IMR-90 (cell line): ENCODE results near the gene SCARB1. TPM values are rescaled to one million over a fixed set of nuclear protein-coding genes. Genes with fewer than 3 reads are reported as not detected.

Experiments used
- ATAC-seq: fragments of 200-7000 bp; cut with Tn5 transposase; 2 replicates; pipeline ENCODE4 v1.9.1; 2020; ENCODE audit warnings: low read depth, mild to moderate bottlenecking, moderate library complexity
- BruUV-seq: library from RNA; stranded (reverse); fragments of 400-500 nt; replicated peaks from 2 replicates; lab custom pipeline; 2021; lab: Mats Ljungman, UMichigan
- CTCF ChIA-PET: fragments of 300-600 bp; formaldehyde crosslinking; extraction: SDS; loops from one replicate; lab custom pipeline; 2021; ENCODE audit warnings: antibody characterized with exemption; lab: Yijun Ruan, JAX
- POLR2A ChIA-PET: fragments of 300-600 bp; sonication (Branson Sonifier 250); formaldehyde crosslinking; loops from one replicate; lab custom pipeline; 2022; ENCODE audit warnings: antibody characterized with exemption; ENCODE audit not compliant: unreplicated experiment; lab: Charles Lee
- DNase-seq: peaks from one replicate; pipeline ENCODE4 v3.0.0; 2013
- H2AFZ ChIP-seq: replicated peaks from 2 replicates; pipeline ENCODE3; 2013; ENCODE audit warnings: low read length, mild to moderate bottlenecking; ENCODE audit not compliant: poor library complexity
- H2AK5ac ChIP-seq: 2 replicates; pipeline ENCODE4 v1.6.1; 2013; ENCODE audit warnings: low read depth, low read length, inconsistent platforms
- H2AK9ac ChIP-seq: replicated peaks from 2 replicates; pipeline ENCODE3; 2013; ENCODE audit warnings: mild to moderate bottlenecking, low read depth, low read length, moderate library complexity; ENCODE audit not compliant: poor library complexity
- H2BK120ac ChIP-seq: 2 replicates; pipeline ENCODE4 v1.6.1; 2013; ENCODE audit warnings: low read depth, low read length, inconsistent platforms
- H2BK15ac ChIP-seq: 3 replicates; pipeline ENCODE4 v1.6.1; 2013; ENCODE audit warnings: low read depth, low read length, inconsistent platforms
- H2BK20ac ChIP-seq: 2 replicates; pipeline ENCODE4 v1.6.1; 2013; ENCODE audit warnings: low read depth, mild to moderate bottlenecking, inconsistent platforms, low read length, moderate library complexity
- H2BK5ac ChIP-seq: 2 replicates; pipeline ENCODE4 v1.6.1; 2013; ENCODE audit warnings: mild to moderate bottlenecking, low read depth, low read length, inconsistent platforms; ENCODE audit not compliant: poor library complexity, severe bottlenecking
- H3K14ac ChIP-seq: replicated peaks from 2 replicates; pipeline ENCODE4 v1.6.1; 2013; ENCODE audit warnings: low read depth, low read length, inconsistent platforms
- H3K18ac ChIP-seq: 2 replicates; pipeline ENCODE4 v1.6.1; 2013; ENCODE audit warnings: low read depth, low read length, control low read depth
- H3K23ac ChIP-seq: 2 replicates; pipeline ENCODE4 v1.6.1; 2013; ENCODE audit warnings: low read depth, low read length, inconsistent platforms
- H3K27ac ChIP-seq: 2 replicates; pipeline ENCODE4 v1.5.1; 2013; ENCODE audit warnings: mild to moderate bottlenecking, control low read depth, low read length; ENCODE audit not compliant: insufficient read depth
- H3K27me3 ChIP-seq: 2 replicates; pipeline ENCODE4 v1.6.1; 2013; ENCODE audit warnings: low read length; ENCODE audit not compliant: control insufficient read depth, insufficient read depth
- H3K36me3 ChIP-seq: 2 replicates; pipeline ENCODE4 v1.6.1; 2013; ENCODE audit warnings: low read length, mixed read lengths; ENCODE audit not compliant: control insufficient read depth, insufficient read depth
- H3K4ac ChIP-seq: 2 replicates; pipeline ENCODE4 v1.6.1; 2013; ENCODE audit warnings: low read depth, low read length, inconsistent platforms
- H3K4me1 ChIP-seq: 2 replicates; pipeline ENCODE4 v1.6.1; 2013; ENCODE audit warnings: low read length, mixed read lengths; ENCODE audit not compliant: control insufficient read depth, insufficient read depth
- H3K4me2 ChIP-seq: 2 replicates; pipeline ENCODE4 v1.6.1; 2013; ENCODE audit warnings: low read depth, mild to moderate bottlenecking, control low read depth, low read length, moderate library complexity
- H3K4me3 ChIP-seq: 2 replicates; pipeline ENCODE4 v1.5.1; 2013; ENCODE audit warnings: low read depth, mild to moderate bottlenecking, control low read depth, low read length, moderate library complexity; ENCODE audit not compliant: insufficient read depth
- H3K56ac ChIP-seq: 2 replicates; pipeline ENCODE4 v1.6.1; 2013; ENCODE audit warnings: low read length, inconsistent platforms; ENCODE audit not compliant: insufficient read depth; ENCODE audit errors: extremely low read depth
- H3K79me1 ChIP-seq, 2 experiments: 2 replicates each; pipeline ENCODE4 v1.6.1; 2013; ENCODE audit warnings: low read length in 2 of 2, inconsistent platforms in 1 of 2, low read depth in 1 of 2
- H3K9ac ChIP-seq: 2 replicates; pipeline ENCODE4 v1.6.1; 2013; ENCODE audit warnings: low read depth, low read length, control low read depth
- H3K9me1 ChIP-seq: 2 replicates; pipeline ENCODE4 v1.6.1; 2013; ENCODE audit warnings: low read length, inconsistent platforms; ENCODE audit not compliant: insufficient read depth
- H3K9me3 ChIP-seq: 2 replicates; pipeline ENCODE4 v1.6.1; 2013; ENCODE audit warnings: low read length; ENCODE audit not compliant: control insufficient read depth, insufficient read depth
- H4K20me1 ChIP-seq: 2 replicates; pipeline ENCODE4 v1.6.1; 2013; ENCODE audit warnings: low read length, inconsistent platforms; ENCODE audit not compliant: insufficient read depth
- H4K5ac ChIP-seq: 2 replicates; pipeline ENCODE4 v1.6.1; 2013; ENCODE audit warnings: mild to moderate bottlenecking, low read depth, low read length, control low read depth
- H4K8ac ChIP-seq, 2 experiments: 2 replicates each; pipeline ENCODE4 v1.6.1; 2013; ENCODE audit warnings: low read depth in 2 of 2, low read length in 2 of 2, control low read depth in 1 of 2, inconsistent platforms in 1 of 2
- H4K91ac ChIP-seq: 2 replicates; pipeline ENCODE4 v1.6.1; 2013; ENCODE audit warnings: low read depth, low read length, inconsistent platforms; ENCODE audit not compliant: insufficient read depth
- BHLHE40 ChIP-seq: fragments of 150-350 bp; IDR thresholded peaks from 2 replicates; pipeline ENCODE4 v1.6.1; 2016; ENCODE audit warnings: mild to moderate bottlenecking, low read depth, low read length
- CEBPB ChIP-seq: IDR thresholded peaks from 2 replicates; pipeline ENCODE4 v1.6.1; 2012; ENCODE audit warnings: low read depth, low read length, improper control_type of control experiment
- CHD1 ChIP-seq: IDR thresholded peaks from 2 replicates; pipeline ENCODE4 v1.6.1; 2012; ENCODE audit warnings: low read depth, low read length, improper control_type of control experiment
- CTCF ChIP-seq: conservative IDR thresholded peaks from 2 replicates; pipeline ENCODE4 v1.5.1; 2012; ENCODE audit warnings: mild to moderate bottlenecking, low read depth, low read length, improper control_type of control experiment
- ELK1 ChIP-seq: fragments of 150-350 bp; IDR thresholded peaks from 2 replicates; pipeline ENCODE4 v1.6.1; 2016; ENCODE audit warnings: low read depth, mild to moderate bottlenecking, low read length, moderate library complexity, borderline replicate concordance
- FOS ChIP-seq: fragments of 150-350 bp; IDR thresholded peaks from 2 replicates; pipeline ENCODE4 v1.6.1; 2016; ENCODE audit warnings: low read depth, low read length
- MAFK ChIP-seq: IDR thresholded peaks from 2 replicates; pipeline ENCODE4 v1.6.1; 2012; ENCODE audit warnings: low read depth, low read length, improper control_type of control experiment
- MAZ ChIP-seq: IDR thresholded peaks from 2 replicates; pipeline ENCODE4 v1.6.1; 2012; ENCODE audit warnings: low read depth, mild to moderate bottlenecking, low read length, improper control_type of control experiment, moderate library complexity, borderline replicate concordance
- MXI1 ChIP-seq: IDR thresholded peaks from 2 replicates; pipeline ENCODE4 v1.6.1; 2012; ENCODE audit warnings: low read depth, mild to moderate bottlenecking, low read length, moderate library complexity, borderline replicate concordance
- NFE2L2 ChIP-seq: fragments of 150-350 bp; IDR thresholded peaks from 2 replicates; pipeline ENCODE4 v1.6.1; 2016; ENCODE audit warnings: low read depth, mild to moderate bottlenecking, low read length
- POLR2A ChIP-seq: IDR thresholded peaks from 2 replicates; pipeline ENCODE4 v1.6.1; 2012; ENCODE audit warnings: mild to moderate bottlenecking, low read depth, low read length
- RAD21 ChIP-seq: IDR thresholded peaks from 2 replicates; pipeline ENCODE4 v1.6.1; 2012; ENCODE audit warnings: low read length, improper control_type of control experiment
- RCOR1 ChIP-seq: IDR thresholded peaks from 2 replicates; pipeline ENCODE4 v1.6.1; 2012; ENCODE audit warnings: mild to moderate bottlenecking, low read length, improper control_type of control experiment; ENCODE audit not compliant: insufficient replicate concordance
- SMC3 ChIP-seq: fragments of 150-350 bp; IDR thresholded peaks from 2 replicates; pipeline ENCODE4 v1.6.1; 2016; ENCODE audit warnings: low read depth, mild to moderate bottlenecking, antibody characterized with exemption, low read length, moderate library complexity
- USF2 ChIP-seq: fragments of 150-350 bp; IDR thresholded peaks from 2 replicates; pipeline ENCODE4 v1.6.1; 2017; ENCODE audit warnings: mild to moderate bottlenecking, antibody characterized with exemption, low read length, low read depth
- WGBS, 2 experiments: methylation state at CpG; one replicate each; pipeline versions ENCODE4 v1.1.5 to v1.1.7; 2013; ENCODE audit warnings: missing lambda C conversion rate in 2 of 2; ENCODE audit not compliant: insufficient read length in 1 of 2; ENCODE audit errors: extremely low coverage in 2 of 2; 5-methylcytosine and 5-hydroxymethylcytosine counted together
- dilution Hi-C: fragments of 300-500 bp; cut with HindIII; formaldehyde crosslinking; loops from one replicate; pipeline ENCODE4 v1.14.3; 2018; ENCODE audit warnings: low sequenced_read_pairs; ENCODE audit not compliant: unreplicated experiment
- in situ Hi-C: fragments of 300-500 bp; cut with MboI; formaldehyde crosslinking; loops from 3 replicates; pipeline ENCODE4 v1.14.3; 2019; ENCODE audit warnings: low sequenced_read_pairs, inconsistent platforms, mixed read lengths
- intact Hi-C: fragments of 100-400 bp; cut with micrococcal nuclease; formaldehyde crosslinking; loops from 2 replicates; pipeline ENCODE4 v1.10.0; 2022
- polyA plus RNA-seq, 3 experiments: library from polyadenylated mRNA; depleted of rRNA; stranded (reverse); fragments of >200 nt; gene quantifications; 2 replicates each; pipeline ENCODE4 v1.2.3, GENCODE V29; 2012; ENCODE audit warnings: low replicate concordance in 1 of 3
- total RNA-seq: library from RNA; depleted of rRNA; stranded (reverse); fragments of >200 nt; gene quantifications from 2 replicates; pipeline ENCODE4 v1.2.3, GENCODE V29; 2012

SCARB1 gene
- total and polyA plus RNA-seq, 2 of the 4 experiments (the other 2 are of a cell fraction), result 3.0 to 24.8 TPM

- Histone ChIP-seq H3K27me3 (no peaks in the 10 kb centered on the region), H2AK5ac (no peak overlapping the region), H2BK15ac (no peak overlapping the region), H4K8ac (no peak overlapping the region), H4K91ac (no peak overlapping the region), H3K4ac (no peak overlapping the region), H3K79me1 (no peaks in the 10 kb centered on the region), H3K18ac (no peak overlapping the region), H3K23ac (no peak overlapping the region), H3K9ac (no peak overlapping the region), H2AFZ (no peak overlapping the region), H4K20me1 (peaks cover 4% of the 10 kb centered on the region; the same call in 1 of the 2 replicates), H3K14ac (no peak overlapping the region), H3K27ac (no peak overlapping the region), H3K36me3 (peaks cover 3% of the 10 kb centered on the region; the same call in 1 of the 2 replicates), H2BK120ac (no peak overlapping the region), H3K4me2 (no peak overlapping the region), H3K4me3 (no peak overlapping the region), H2BK5ac (no peak overlapping the region), H3K4me1 (no peaks in the 10 kb centered on the region), H4K5ac (no peak overlapping the region), H3K56ac (no peak overlapping the region), H3K9me3 (no peaks in the 10 kb centered on the region), H2BK20ac (no peak overlapping the region), H2AK9ac (peak overlapping the region; percentile 42), H3K9me1 (peaks cover 4% of the 10 kb centered on the region)
- no peak for ATAC-seq
- 93% methylated on average over 3 of the region's 31 CpGs; no CpG with 5 or more reads in 1 of the 2 experiments for WGBS, 2 experiments
- intact Hi-C loops, result no loop called here
- DNase-seq, result no peak
- dilution Hi-C loops, result no loop called here
- CTCF ChIA-PET, result no interaction called here
- POLR2A ChIA-PET, result no interaction called here
- in situ Hi-C loops, result no loop called here
- no TSS peak for BruUV-seq
- no peak for TF ChIP-seq RCOR1
- no peak for TF ChIP-seq BHLHE40
- TF ChIP-seq POLR2A, result no peak
- no peak for TF ChIP-seq USF2
- no peak for TF ChIP-seq CHD1
- no peak for TF ChIP-seq NFE2L2
- no peak for TF ChIP-seq SMC3
- TF ChIP-seq RAD21, result no peak
- TF ChIP-seq MAFK, result no peak
- TF ChIP-seq MAZ, result no peak
- no peak for TF ChIP-seq CTCF
- no peak for TF ChIP-seq ELK1
- no peak for TF ChIP-seq MXI1
- TF ChIP-seq CEBPB, result no peak
- TF ChIP-seq FOS, result no peak
These were observed 46.3 kb downstream of the SCARB1 start for GRCh38 chr12:124817076-124818000.
